PC-9 (cell line): ENCODE data around the gene ADAM17. TPM values are rescaled to one million over a fixed set of nuclear protein-coding genes. Genes with fewer than 3 reads are reported as not detected.

ENCODE experiments used
- BruUV-seq: library from RNA; stranded (reverse); fragments of 400-500 nt; replicated peaks from 2 replicates; lab custom pipeline; 2021; lab: Mats Ljungman, UMichigan
- CTCF ChIA-PET: fragments of 300-600 bp; sonication (Branson Sonifier 250); formaldehyde crosslinking; loops from one replicate; lab custom pipeline; 2022; ENCODE audit warnings: antibody characterized with exemption; lab: Charles Lee
- POLR2A ChIA-PET: fragments of 300-600 bp; sonication (Branson Sonifier 250); formaldehyde crosslinking; loops from one replicate; lab custom pipeline; 2022; ENCODE audit warnings: antibody characterized with exemption; ENCODE audit not compliant: unreplicated experiment; lab: Charles Lee
- DNase-seq, 2 experiments: peaks; one replicate each; pipeline versions ENCODE4 v3.0.0 to v3.0.0-alpha.2; 2015 to 2022; ENCODE audit warnings: mixed read lengths in 1 of 2
- H2AFZ ChIP-seq: fragments of 200-600 bp; sonication (generic); 2 replicates; pipeline ENCODE4 v1.8.1; 2017; ENCODE audit warnings: antibody characterized with exemption
- H3F3A ChIP-seq: fragments of 200-600 bp; sonication (generic); 2 replicates; pipeline ENCODE4 v1.8.1; 2017; ENCODE audit warnings: antibody characterized with exemption, mild to moderate bottlenecking, low read depth; ENCODE audit not compliant: insufficient read depth
- H3K27ac ChIP-seq: fragments of 200-600 bp; sonication (generic); 2 replicates; pipeline ENCODE4 v1.6.1; 2016; ENCODE audit warnings: mixed run types
- H3K27me3 ChIP-seq: fragments of 200-600 bp; sonication (generic); 2 replicates; pipeline ENCODE4 v1.6.1; 2016; ENCODE audit warnings: low read depth, mixed run types; ENCODE audit not compliant: insufficient read depth
- H3K36me3 ChIP-seq: fragments of 200-600 bp; sonication (generic); 2 replicates; pipeline ENCODE4 v1.6.1; 2016; ENCODE audit warnings: low read depth, mixed run types
- H3K4me1 ChIP-seq: fragments of 200-600 bp; sonication (generic); replicated peaks from 2 replicates; pipeline ENCODE4 v1.6.1; 2016; ENCODE audit warnings: mixed run types; ENCODE audit not compliant: insufficient read depth
- H3K4me2 ChIP-seq: fragments of 200-600 bp; sonication (generic); 2 replicates; pipeline ENCODE4 v1.6.1; 2017; ENCODE audit warnings: mixed run types
- H3K4me3 ChIP-seq: fragments of 200-600 bp; sonication (generic); 2 replicates; pipeline ENCODE4 v1.6.1; 2016; ENCODE audit warnings: mixed run types
- H3K79me2 ChIP-seq: fragments of 200-600 bp; sonication (generic); 2 replicates; pipeline ENCODE4 v1.6.1; 2017; ENCODE audit warnings: low read depth, mixed run types
- H3K9me2 ChIP-seq: fragments of 200-600 bp; sonication (generic); 2 replicates; pipeline ENCODE4 v1.8.1; 2017; ENCODE audit warnings: mild to moderate bottlenecking; ENCODE audit not compliant: insufficient read depth
- H3K9me3 ChIP-seq: fragments of 200-600 bp; sonication (generic); 2 replicates; pipeline ENCODE4 v1.8.1; 2016; ENCODE audit warnings: low read depth; ENCODE audit not compliant: insufficient read depth
- H4K20me1 ChIP-seq: fragments of 200-600 bp; sonication (generic); 2 replicates; pipeline ENCODE4 v1.8.1; 2017; ENCODE audit not compliant: insufficient read depth
- CTCF ChIP-seq: fragments of 200-600 bp; sonication (generic); conservative IDR thresholded peaks from 2 replicates; pipeline ENCODE4 v1.6.1; 2017; ENCODE audit warnings: mixed run types, antibody characterized with exemption, mild to moderate bottlenecking, moderate library complexity
- EZH2 ChIP-seq: fragments of 200-600 bp; sonication (generic); IDR thresholded peaks from 2 replicates; pipeline ENCODE4 v1.8.0; 2017; ENCODE audit warnings: antibody characterized with exemption, low read depth
- intact Hi-C: fragments of 100-400 bp; cut with micrococcal nuclease; formaldehyde crosslinking; loops from one replicate; pipeline ENCODE4 v1.10.0; 2022; ENCODE audit not compliant: unreplicated experiment
- total RNA-seq: library from RNA; stranded (reverse); gene quantifications from 2 replicates; pipeline ENCODE4 v1.2.3, GENCODE V29; 2021

Gene ADAM17
- total RNA-seq, 1 experiment from 2014 or later, result 65.0 TPM

- Histone ChIP-seq H3K27me3 (no peaks in the 10 kb centered on the region), H3K9me2 (no peaks in the 10 kb centered on the region), H3K27ac (no peak overlapping the region), H3F3A (peaks cover 52% of the 10 kb centered on the region; the same call in 1 of the 2 replicates), H3K4me3 (no peak overlapping the region), H2AFZ (no peak overlapping the region), H3K9me3 (no peaks in the 10 kb centered on the region), H3K79me2 (no peaks in the 10 kb centered on the region; the same call in 1 of the 2 replicates), H3K4me1 (peaks cover 11% of the 10 kb centered on the region), H3K36me3 (peaks cover 13% of the 10 kb centered on the region; the same call in 1 of the 2 replicates), H3K4me2 (no peak overlapping the region), H4K20me1 (no peaks in the 10 kb centered on the region)
- CTCF ChIA-PET, result interaction anchor here (0.7 kb wide), 1 partner anchor 140 kb away, joined by 10 read pairs; no protein-coding TSS in a partner anchor
- no peak for DNase-seq
- intact Hi-C loops, result no loop called here
- TSS peak; percentile 24 for BruUV-seq
- POLR2A ChIA-PET, result no interaction called here
- TF ChIP-seq EZH2, result no peak
- peak; percentile 36; the same call in 1 of the 2 replicates for TF ChIP-seq CTCF
Measured at GRCh38 chr2:9473308-9473984, 82.2 kb downstream of the ADAM17 start.

GRCh38 chr2:9472511-9472910 lies 83.1 kb downstream of the ADAM17 start:
- Histone ChIP-seq H3F3A (peaks cover 46% of the 10 kb centered on the region; the same call in 1 of the 2 replicates), H3K27me3 (no peaks in the 10 kb centered on the region), H3K9me3 (no peaks in the 10 kb centered on the region), H3K4me2 (no peak overlapping the region), H3K4me1 (peaks cover 11% of the 10 kb centered on the region), H4K20me1 (no peaks in the 10 kb centered on the region), H2AFZ (no peak overlapping the region), H3K9me2 (no peaks in the 10 kb centered on the region), H3K27ac (no peak overlapping the region), H3K79me2 (no peaks in the 10 kb centered on the region; the same call in 1 of the 2 replicates), H3K36me3 (peaks cover 13% of the 10 kb centered on the region; the same call in 1 of the 2 replicates), H3K4me3 (no peak overlapping the region)
- intact Hi-C loops, result no loop called here
- ChIA-PET POLR2A (no interaction called here), CTCF (no interaction called here)
- DNase-seq, result no peak
- BruUV-seq, result no TSS peak
- TF ChIP-seq EZH2 (no peak), CTCF (no peak)

- ChIA-PET CTCF (no interaction called here), POLR2A (no interaction called here)
- intact Hi-C loops, result no loop called here
- no peaks in the 10 kb centered on the region for H4K20me1 ChIP-seq
- peaks cover 11% of the 10 kb centered on the region for H3K4me1 ChIP-seq
- peaks cover 35% of the 10 kb centered on the region; the same call in 1 of the 2 replicates for H3F3A ChIP-seq
- H3K27ac ChIP-seq, result no peak overlapping the region
- H3K9me2 ChIP-seq, result no peaks in the 10 kb centered on the region
- H2AFZ ChIP-seq, result no peak overlapping the region
- H3K79me2 ChIP-seq, result no peaks in the 10 kb centered on the region; the same call in 1 of the 2 replicates
- H3K9me3 ChIP-seq, result no peaks in the 10 kb centered on the region
- peaks cover 17% of the 10 kb centered on the region; the same call in 1 of the 2 replicates for H3K36me3 ChIP-seq
- H3K4me2 ChIP-seq, result no peak overlapping the region
- no peak overlapping the region for H3K4me3 ChIP-seq
- no peak for DNase-seq
- TF ChIP-seq EZH2, result no peak
- no peak for TF ChIP-seq CTCF
- BruUV-seq, result no TSS peak
- H3K27me3 ChIP-seq, result no peaks in the 10 kb centered on the region
Measured at GRCh38 chr2:9471206-9471605, 84.4 kb downstream of the ADAM17 start.
